ENCODE measurements around the gene ARMC6. TPM values are rescaled to one million over a fixed set of nuclear protein-coding genes. Genes with fewer than 3 reads are reported as not detected.

Gene ARMC6
- total and polyA plus RNA-seq, 2 experiments from 2014 or later: 40.9 to 112 TPM

DNA sequence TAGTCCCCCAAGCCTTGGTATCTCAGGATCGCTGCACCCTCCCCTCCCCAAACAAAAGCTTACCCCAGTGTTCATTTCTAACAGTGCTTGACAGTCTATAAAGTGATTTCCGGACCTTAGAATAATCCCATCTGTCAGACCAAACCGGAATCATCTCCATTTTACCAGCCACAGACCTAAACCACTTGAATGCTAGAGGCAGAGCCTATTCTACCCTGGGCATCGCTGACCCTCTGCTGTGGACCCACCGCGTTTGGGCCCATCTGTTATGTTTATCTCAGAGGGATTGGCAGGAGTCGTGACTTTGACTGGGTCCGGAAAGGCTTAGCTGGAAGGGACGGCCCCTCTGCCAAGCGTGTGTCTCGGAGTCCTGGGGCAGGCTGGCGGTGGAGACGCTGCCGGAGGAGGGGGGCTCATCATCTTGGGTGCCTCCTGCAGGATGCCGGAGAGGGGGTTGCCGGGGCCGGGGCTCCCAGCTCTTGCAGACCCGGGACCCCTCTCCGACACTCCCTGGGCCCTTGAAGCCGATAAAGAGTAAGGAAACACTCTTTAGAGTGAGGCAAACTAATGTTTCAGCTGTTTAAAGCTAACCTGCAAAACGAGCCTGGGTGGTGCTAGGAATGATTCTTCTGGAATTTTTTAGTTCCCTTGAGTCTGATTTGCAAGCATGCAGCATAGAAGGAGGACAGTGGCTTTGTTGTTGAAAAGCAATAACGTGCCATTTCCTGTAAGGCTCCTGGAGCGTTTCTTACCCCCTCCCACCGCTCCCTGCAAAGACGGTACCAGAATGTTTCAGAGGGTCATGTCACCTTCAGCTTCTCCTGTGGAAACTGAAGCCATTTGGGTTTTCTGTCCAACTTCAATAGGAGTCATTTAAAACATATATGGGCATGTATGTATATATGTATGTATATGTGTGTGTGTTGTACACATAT lies 31.7 kb downstream of the ARMC6 start:
- Histone ChIP-seq H3K27me3 (ENCODE audit: insufficient read depth) (peaks cover 54% of the 10 kb centered on the region), H3F3A (replicated peaks; ENCODE audit: low read depth) (peaks cover 16% of the 10 kb centered on the region), H4K20me1 (replicated peaks; ENCODE audit: insufficient read depth) (peaks cover 5% of the 10 kb centered on the region), H3K4me3 (peak overlapping the region; percentile 55), H2AFZ (no peak overlapping the region), H3K36me3 (ENCODE audit: insufficient read depth) (no peaks in the 10 kb centered on the region), H3K9me2 (ENCODE audit: insufficient read depth) (no peaks in the 10 kb centered on the region), H3K27ac (ENCODE audit: low read depth) (no peak overlapping the region), H3K4me1 (ENCODE audit: insufficient read depth) (peaks cover 11% of the 10 kb centered on the region), H3K79me2 (replicated peaks; ENCODE audit: insufficient read depth) (no peaks in the 10 kb centered on the region), H3K4me2 (peak overlapping the region; percentile 80)
- H3K4me1 Mint-ChIP-seq: peaks cover 20% of the 10 kb centered on the region; the same call in 2 of the 3 replicates
- TF ChIP-seq CREB1 (CRISPR knock-in tag; IDR thresholded peaks at IDR 0.05; ENCODE audit: low read depth): no peak
- TF ChIP-seq EZH2phosphoT487 (IDR thresholded peaks at IDR 0.05; ENCODE audit: unreplicated experiment): no peak
- no peak for TF ChIP-seq JUNB (IDR thresholded peaks at IDR 0.05; ENCODE audit: unreplicated experiment)
- TF ChIP-seq NANOG (IDR thresholded peaks at IDR 0.05; ENCODE audit: borderline replicate concordance): no peak
- no peak for TF ChIP-seq ZNF114 (CRISPR knock-in tag; IDR thresholded peaks at IDR 0.05)
- TF ChIP-seq ZNF331 (CRISPR knock-in tag; IDR thresholded peaks at IDR 0.05; ENCODE audit: low read depth): no peak
- TF ChIP-seq, protein P1, sequence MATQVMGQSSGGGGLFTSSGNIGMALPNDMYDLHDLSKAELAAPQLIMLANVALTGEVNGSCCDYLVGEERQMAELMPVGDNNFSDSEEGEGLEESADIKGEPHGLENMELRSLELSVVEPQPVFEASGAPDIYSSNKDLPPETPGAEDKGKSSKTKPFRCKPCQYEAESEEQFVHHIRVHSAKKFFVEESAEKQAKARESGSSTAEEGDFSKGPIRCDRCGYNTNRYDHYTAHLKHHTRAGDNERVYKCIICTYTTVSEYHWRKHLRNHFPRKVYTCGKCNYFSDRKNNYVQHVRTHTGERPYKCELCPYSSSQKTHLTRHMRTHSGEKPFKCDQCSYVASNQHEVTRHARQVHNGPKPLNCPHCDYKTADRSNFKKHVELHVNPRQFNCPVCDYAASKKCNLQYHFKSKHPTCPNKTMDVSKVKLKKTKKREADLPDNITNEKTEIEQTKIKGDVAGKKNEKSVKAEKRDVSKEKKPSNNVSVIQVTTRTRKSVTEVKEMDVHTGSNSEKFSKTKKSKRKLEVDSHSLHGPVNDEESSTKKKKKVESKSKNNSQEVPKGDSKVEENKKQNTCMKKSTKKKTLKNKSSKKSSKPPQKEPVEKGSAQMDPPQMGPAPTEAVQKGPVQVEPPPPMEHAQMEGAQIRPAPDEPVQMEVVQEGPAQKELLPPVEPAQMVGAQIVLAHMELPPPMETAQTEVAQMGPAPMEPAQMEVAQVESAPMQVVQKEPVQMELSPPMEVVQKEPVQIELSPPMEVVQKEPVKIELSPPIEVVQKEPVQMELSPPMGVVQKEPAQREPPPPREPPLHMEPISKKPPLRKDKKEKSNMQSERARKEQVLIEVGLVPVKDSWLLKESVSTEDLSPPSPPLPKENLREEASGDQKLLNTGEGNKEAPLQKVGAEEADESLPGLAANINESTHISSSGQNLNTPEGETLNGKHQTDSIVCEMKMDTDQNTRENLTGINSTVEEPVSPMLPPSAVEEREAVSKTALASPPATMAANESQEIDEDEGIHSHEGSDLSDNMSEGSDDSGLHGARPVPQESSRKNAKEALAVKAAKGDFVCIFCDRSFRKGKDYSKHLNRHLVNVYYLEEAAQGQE (IDR thresholded peaks at IDR 0.05; ENCODE audit: unreplicated experiment): no peak
- no peak for TF ChIP-seq STAT1 (IDR thresholded peaks at IDR 0.05; ENCODE audit: unreplicated experiment)
- TF ChIP-seq POLR2AphosphoS5 (IDR thresholded peaks at IDR 0.05; ENCODE audit: low read depth): no peak
- TF ChIP-seq, protein P2, sequence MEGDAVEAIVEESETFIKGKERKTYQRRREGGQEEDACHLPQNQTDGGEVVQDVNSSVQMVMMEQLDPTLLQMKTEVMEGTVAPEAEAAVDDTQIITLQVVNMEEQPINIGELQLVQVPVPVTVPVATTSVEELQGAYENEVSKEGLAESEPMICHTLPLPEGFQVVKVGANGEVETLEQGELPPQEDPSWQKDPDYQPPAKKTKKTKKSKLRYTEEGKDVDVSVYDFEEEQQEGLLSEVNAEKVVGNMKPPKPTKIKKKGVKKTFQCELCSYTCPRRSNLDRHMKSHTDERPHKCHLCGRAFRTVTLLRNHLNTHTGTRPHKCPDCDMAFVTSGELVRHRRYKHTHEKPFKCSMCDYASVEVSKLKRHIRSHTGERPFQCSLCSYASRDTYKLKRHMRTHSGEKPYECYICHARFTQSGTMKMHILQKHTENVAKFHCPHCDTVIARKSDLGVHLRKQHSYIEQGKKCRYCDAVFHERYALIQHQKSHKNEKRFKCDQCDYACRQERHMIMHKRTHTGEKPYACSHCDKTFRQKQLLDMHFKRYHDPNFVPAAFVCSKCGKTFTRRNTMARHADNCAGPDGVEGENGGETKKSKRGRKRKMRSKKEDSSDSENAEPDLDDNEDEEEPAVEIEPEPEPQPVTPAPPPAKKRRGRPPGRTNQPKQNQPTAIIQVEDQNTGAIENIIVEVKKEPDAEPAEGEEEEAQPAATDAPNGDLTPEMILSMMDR (conservative IDR thresholded peaks at IDR 0.05; ENCODE audit: low read depth in 2 of 2): no peak
- TF ChIP-seq, protein P3, sequence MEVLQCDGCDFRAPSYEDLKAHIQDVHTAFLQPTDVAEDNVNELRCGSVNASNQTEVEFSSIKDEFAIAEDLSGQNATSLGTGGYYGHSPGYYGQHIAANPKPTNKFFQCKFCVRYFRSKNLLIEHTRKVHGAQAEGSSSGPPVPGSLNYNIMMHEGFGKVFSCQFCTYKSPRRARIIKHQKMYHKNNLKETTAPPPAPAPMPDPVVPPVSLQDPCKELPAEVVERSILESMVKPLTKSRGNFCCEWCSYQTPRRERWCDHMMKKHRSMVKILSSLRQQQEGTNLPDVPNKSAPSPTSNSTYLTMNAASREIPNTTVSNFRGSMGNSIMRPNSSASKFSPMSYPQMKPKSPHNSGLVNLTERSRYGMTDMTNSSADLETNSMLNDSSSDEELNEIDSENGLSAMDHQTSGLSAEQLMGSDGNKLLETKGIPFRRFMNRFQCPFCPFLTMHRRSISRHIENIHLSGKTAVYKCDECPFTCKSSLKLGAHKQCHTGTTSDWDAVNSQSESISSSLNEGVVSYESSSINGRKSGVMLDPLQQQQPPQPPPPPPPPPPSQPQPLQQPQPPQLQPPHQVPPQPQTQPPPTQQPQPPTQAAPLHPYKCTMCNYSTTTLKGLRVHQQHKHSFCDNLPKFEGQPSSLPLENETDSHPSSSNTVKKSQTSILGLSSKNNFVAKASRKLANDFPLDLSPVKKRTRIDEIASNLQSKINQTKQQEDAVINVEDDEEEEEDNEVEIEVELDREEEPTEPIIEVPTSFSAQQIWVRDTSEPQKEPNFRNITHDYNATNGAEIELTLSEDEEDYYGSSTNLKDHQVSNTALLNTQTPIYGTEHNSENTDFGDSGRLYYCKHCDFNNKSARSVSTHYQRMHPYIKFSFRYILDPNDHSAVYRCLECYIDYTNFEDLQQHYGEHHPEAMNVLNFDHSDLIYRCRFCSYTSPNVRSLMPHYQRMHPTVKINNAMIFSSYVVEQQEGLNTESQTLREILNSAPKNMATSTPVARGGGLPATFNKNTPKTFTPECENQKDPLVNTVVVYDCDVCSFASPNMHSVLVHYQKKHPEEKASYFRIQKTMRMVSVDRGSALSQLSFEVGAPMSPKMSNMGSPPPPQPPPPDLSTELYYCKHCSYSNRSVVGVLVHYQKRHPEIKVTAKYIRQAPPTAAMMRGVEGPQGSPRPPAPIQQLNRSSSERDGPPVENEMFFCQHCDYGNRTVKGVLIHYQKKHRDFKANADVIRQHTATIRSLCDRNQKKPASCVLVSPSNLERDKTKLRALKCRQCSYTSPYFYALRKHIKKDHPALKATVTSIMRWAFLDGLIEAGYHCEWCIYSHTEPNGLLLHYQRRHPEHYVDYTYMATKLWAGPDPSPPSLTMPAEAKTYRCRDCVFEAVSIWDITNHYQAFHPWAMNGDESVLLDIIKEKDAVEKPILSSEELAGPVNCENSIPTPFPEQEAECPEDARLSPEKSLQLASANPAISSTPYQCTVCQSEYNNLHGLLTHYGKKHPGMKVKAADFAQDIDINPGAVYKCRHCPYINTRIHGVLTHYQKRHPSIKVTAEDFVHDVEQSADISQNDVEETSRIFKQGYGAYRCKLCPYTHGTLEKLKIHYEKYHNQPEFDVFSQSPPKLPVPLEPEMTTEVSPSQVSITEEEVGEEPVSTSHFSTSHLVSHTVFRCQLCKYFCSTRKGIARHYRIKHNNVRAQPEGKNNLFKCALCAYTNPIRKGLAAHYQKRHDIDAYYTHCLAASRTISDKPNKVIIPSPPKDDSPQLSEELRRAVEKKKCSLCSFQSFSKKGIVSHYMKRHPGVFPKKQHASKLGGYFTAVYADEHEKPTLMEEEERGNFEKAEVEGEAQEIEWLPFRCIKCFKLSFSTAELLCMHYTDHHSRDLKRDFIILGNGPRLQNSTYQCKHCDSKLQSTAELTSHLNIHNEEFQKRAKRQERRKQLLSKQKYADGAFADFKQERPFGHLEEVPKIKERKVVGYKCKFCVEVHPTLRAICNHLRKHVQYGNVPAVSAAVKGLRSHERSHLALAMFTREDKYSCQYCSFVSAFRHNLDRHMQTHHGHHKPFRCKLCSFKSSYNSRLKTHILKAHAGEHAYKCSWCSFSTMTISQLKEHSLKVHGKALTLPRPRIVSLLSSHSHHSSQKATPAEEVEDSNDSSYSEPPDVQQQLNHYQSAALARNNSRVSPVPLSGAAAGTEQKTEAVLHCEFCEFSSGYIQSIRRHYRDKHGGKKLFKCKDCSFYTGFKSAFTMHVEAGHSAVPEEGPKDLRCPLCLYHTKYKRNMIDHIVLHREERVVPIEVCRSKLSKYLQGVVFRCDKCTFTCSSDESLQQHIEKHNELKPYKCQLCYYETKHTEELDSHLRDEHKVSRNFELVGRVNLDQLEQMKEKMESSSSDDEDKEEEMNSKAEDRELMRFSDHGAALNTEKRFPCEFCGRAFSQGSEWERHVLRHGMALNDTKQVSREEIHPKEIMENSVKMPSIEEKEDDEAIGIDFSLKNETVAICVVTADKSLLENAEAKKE (CRISPR knock-in tag; IDR thresholded peaks at IDR 0.05): no peak
- TF ChIP-seq, protein P4, sequence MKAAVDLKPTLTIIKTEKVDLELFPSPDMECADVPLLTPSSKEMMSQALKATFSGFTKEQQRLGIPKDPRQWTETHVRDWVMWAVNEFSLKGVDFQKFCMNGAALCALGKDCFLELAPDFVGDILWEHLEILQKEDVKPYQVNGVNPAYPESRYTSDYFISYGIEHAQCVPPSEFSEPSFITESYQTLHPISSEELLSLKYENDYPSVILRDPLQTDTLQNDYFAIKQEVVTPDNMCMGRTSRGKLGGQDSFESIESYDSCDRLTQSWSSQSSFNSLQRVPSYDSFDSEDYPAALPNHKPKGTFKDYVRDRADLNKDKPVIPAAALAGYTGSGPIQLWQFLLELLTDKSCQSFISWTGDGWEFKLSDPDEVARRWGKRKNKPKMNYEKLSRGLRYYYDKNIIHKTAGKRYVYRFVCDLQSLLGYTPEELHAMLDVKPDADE (IDR thresholded peaks at IDR 0.05): no peak
- no peak for TF ChIP-seq EZH2 (IDR thresholded peaks at IDR 0.05; ENCODE audit: low read depth, unreplicated experiment)
- peak overlapping the region; percentile 72 for H3K4me3 Mint-ChIP-seq
- ATAC-seq (no peak), DNase-seq (ENCODE audit: low spot score) (peak; percentile 34)
- H3K36me3 Mint-ChIP-seq (ENCODE audit: low read depth): no peaks in the 10 kb centered on the region; the same call in 2 of the 3 replicates
- no peak overlapping the region for H3K27ac Mint-ChIP-seq
- H3K9me3 Mint-ChIP-seq: no peaks in the 10 kb centered on the region
- peaks cover 43% of the 10 kb centered on the region for H3K27me3 Mint-ChIP-seq (ENCODE audit: insufficient read depth, low read depth, poor library complexity)
